22Rv1 (cell line): ENCODE results near the gene USB1.

ENCODE experiments used
- CTCF ChIP-seq: fragments of 450-650 bp; IDR thresholded peaks from 2 replicates; pipeline ENCODE4 v1.5.1; 2017; ENCODE audit warnings: mild to moderate bottlenecking
- ZFX ChIP-seq: fragments of 450-650 bp; IDR thresholded peaks from 2 replicates; pipeline ENCODE4 v1.6.1; 2017; ENCODE audit warnings: antibody characterized with exemption, borderline replicate concordance

DNA sequence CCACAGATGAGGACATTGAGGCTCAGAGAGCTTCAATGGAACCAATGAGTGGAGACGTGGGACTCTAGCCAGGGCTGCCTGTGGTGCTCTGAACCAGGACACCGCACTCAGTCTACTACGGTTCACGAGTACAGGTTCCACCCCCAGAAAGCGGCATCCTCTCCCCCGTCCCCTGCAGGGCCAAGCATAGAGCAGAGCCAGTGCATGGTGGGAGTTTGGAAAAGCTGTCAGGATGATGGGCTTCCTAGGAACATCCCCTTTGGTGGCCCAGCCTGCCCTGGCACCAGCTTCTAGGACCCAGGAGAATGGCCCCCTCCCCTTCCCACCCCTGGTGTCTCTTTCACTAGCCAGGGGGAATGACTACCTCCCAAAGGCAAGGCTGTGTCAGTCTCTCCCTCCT lies 9.1 kb upstream of the USB1 start:
- TF ChIP-seq CTCF (no peak), ZFX (no peak)
